Measurements from ENCODE around the gene CERS1. TPM values are rescaled to one million over a fixed set of nuclear protein-coding genes. Genes with fewer than 3 reads are reported as not detected.

Gene CERS1
- total and polyA plus RNA-seq, 10 of the 15 experiments (the other 5 are each of a cell fraction or from before 2014, with no cell fraction given) = 0.19 TPM; not detected in 9

GRCh38 chr19:18921593-18921992, 25.6 kb upstream of the CERS1 start:
- POLR2A ChIA-PET = no interaction called here
- CTCF ChIA-PET = no interaction called here
- Histone ChIP-seq H2AFZ (ENCODE audit: control insufficient read depth, low read depth, low read length) (no peak overlapping the region), H3K79me2 (ENCODE audit: control insufficient read depth, insufficient read depth, low read length) (peaks cover 38% of the 10 kb centered on the region), H3K36me3 (ENCODE audit: control insufficient read depth in 2 of 2, insufficient read depth in 2 of 2, low read length in 1 of 2) (peaks cover 12 to 23% of the 10 kb centered on the region in 2 experiments; a peak in 3 of 4 replicates), H3K27me3 (replicated peaks in 1 of 2; ENCODE audit: control insufficient read depth in 2 of 2, insufficient read depth in 2 of 2, low read length in 1 of 2) (no peaks in the 10 kb centered on the region), H3K9ac (ENCODE audit: control insufficient read depth, insufficient read depth, low read length) (no peak overlapping the region), H3K4me2 (ENCODE audit: control insufficient read depth, insufficient read depth) (no peak overlapping the region), H3K4me1 (ENCODE audit: control insufficient read depth, insufficient read depth, low read length) (peaks cover 8% of the 10 kb centered on the region), H3K4me3 (no peak overlapping the region), H3K9me3 (replicated peaks; ENCODE audit: control insufficient read depth, insufficient read depth, low read length) (no peaks in the 10 kb centered on the region), H3K27ac (ENCODE audit: control insufficient read depth, insufficient read depth) (no peak overlapping the region), H4K20me1 (ENCODE audit: control insufficient read depth, insufficient read depth) (no peaks in the 10 kb centered on the region)
- WGBS (ENCODE audit: insufficient coverage, insufficient replicate concordance, low lambda C conversion rate, missing lambda C conversion rate) = 96% methylated on average over 17 of the region's 17 CpGs
- SMC1A ChIA-PET (ENCODE audit: uncharacterized antibody, unreplicated experiment) = no interaction called here
- no peak for ATAC-seq
- no peak for DNase-seq (ENCODE audit: low read depth, low spot score)
- BruUV-seq (replicated peaks) = no TSS peak
- intact Hi-C loops (cut with micrococcal nuclease; ENCODE audit: unreplicated experiment) (no loop called here), in situ Hi-C loops (cut with MboI) (no loop called here)
- no peak for FAIRE-seq
- RAD21 ChIA-PET (ENCODE audit: unreplicated experiment) = no interaction called here
- TF ChIP-seq BCL11A (IDR thresholded peaks at IDR 0.05; ENCODE audit: low read depth, low read length) (no peak), RCOR1 (conservative IDR thresholded peaks at IDR 0.05; ENCODE audit: low read depth, low read length) (no peak), HDAC2 (IDR thresholded peaks at IDR 0.05) (no peak), FOXK2 (IDR thresholded peaks at IDR 0.05) (no peak), CHD2 (IDR thresholded peaks at IDR 0.05; ENCODE audit: borderline replicate concordance, low read depth, low read length) (no peak), RFX5 (IDR thresholded peaks at IDR 0.05; ENCODE audit: low read depth, low read length) (no peak)

GRCh38 chr19:18920400-18920799, 24.4 kb upstream of the CERS1 start:
- ChIA-PET RAD21 (ENCODE audit: unreplicated experiment) (no interaction called here), CTCF (interaction anchor here (0.6 to 1.7 kb wide), 2 partner anchors 55 to 105 kb away, joined by 3 read pairs; no protein-coding TSS in a partner anchor), POLR2A (interaction anchor here (0.7 kb wide), 1 partner anchor 12 kb away, joined by 5 read pairs; no protein-coding TSS in a partner anchor), SMC1A (ENCODE audit: uncharacterized antibody, unreplicated experiment) (interaction anchor here (1.8 kb wide), 1 partner anchor 24 kb away, joined by 8 read pairs; no protein-coding TSS in a partner anchor)
- whole genome bisulfite sequencing (ENCODE audit: insufficient coverage, insufficient replicate concordance, low lambda C conversion rate, missing lambda C conversion rate) = 55% methylated on average over 9 of the region's 9 CpGs
- Histone ChIP-seq H2AFZ (ENCODE audit: control insufficient read depth, low read depth, low read length) (no peak overlapping the region), H4K20me1 (ENCODE audit: control insufficient read depth, insufficient read depth) (0 out of 2 replicates have a peak, but pooled peaks cover 3% of the 10 kb centered on the region), H3K27ac (ENCODE audit: control insufficient read depth, insufficient read depth) (0 out of 2 replicates have a peak overlapping the region, but pooled peaks have one; percentile 47), H3K27me3 (replicated peaks in 1 of 2; ENCODE audit: control insufficient read depth in 2 of 2, insufficient read depth in 2 of 2, low read length in 1 of 2) (no peaks in the 10 kb centered on the region), H3K36me3 (ENCODE audit: control insufficient read depth in 2 of 2, insufficient read depth in 2 of 2, low read length in 1 of 2) (peaks cover 9 to 17% of the 10 kb centered on the region in 2 experiments), H3K4me1 (ENCODE audit: control insufficient read depth, insufficient read depth, low read length) (peaks cover 8% of the 10 kb centered on the region), H3K9ac (ENCODE audit: control insufficient read depth, insufficient read depth, low read length) (peak overlapping the region; percentile 91), H3K4me3 (peak overlapping the region; percentile 92), H3K4me2 (ENCODE audit: control insufficient read depth, insufficient read depth) (peak overlapping the region; percentile 99), H3K9me3 (replicated peaks; ENCODE audit: control insufficient read depth, insufficient read depth, low read length) (no peaks in the 10 kb centered on the region), H3K79me2 (ENCODE audit: control insufficient read depth, insufficient read depth, low read length) (peaks cover 43% of the 10 kb centered on the region)
- no peak for FAIRE-seq
- in situ Hi-C loops (cut with MboI) = no loop called here
- intact Hi-C loops (cut with micrococcal nuclease; ENCODE audit: unreplicated experiment) = no loop called here
- ATAC-seq = no peak
- no peak for DNase-seq (ENCODE audit: low read depth, low spot score)
- BruUV-seq (replicated peaks) = no TSS peak
- TF ChIP-seq SUZ12 (IDR thresholded peaks at IDR 0.05; ENCODE audit: unreplicated experiment) (no peak), NBN (IDR thresholded peaks at IDR 0.05) (no peak), YY1 (IDR thresholded peaks at IDR 0.05; ENCODE audit: low read depth, low read length) (no peak), SIX5 (IDR thresholded peaks at IDR 0.05; ENCODE audit: low read depth, low read length, severe bottlenecking) (no peak), SMAD5 (IDR thresholded peaks at IDR 0.05; ENCODE audit: low read depth) (no peak), PRDM15 (CRISPR knock-in tag; IDR thresholded peaks at IDR 0.05) (no peak), TCF12 (IDR thresholded peaks at IDR 0.05; ENCODE audit: low read depth, low read length) (no peak), KLF5 (IDR thresholded peaks at IDR 0.05; ENCODE audit: partially characterized antibody) (no peak), CBFB (IDR thresholded peaks at IDR 0.05; ENCODE audit: low read depth) (no peak), NR2C2 (IDR thresholded peaks at IDR 0.05; ENCODE audit: borderline replicate concordance, control insufficient read depth, insufficient read length, low read depth) (no peak), CBX5 (IDR thresholded peaks at IDR 0.05; ENCODE audit: low read depth) (no peak), SIN3A (IDR thresholded peaks at IDR 0.05; ENCODE audit: low read depth, low read length) (no peak)
